ENCODE measurements around the gene FOXP1.

- TF ChIP-seq CTCF (IDR thresholded peaks at IDR 0.05; ENCODE audit: low read depth, low read length) (no peak), EZH2phosphoT487 (IDR thresholded peaks at IDR 0.05; ENCODE audit: low read depth) (no peak)
Observed at GRCh38 chr3:70980646-70981170, 602.8 kb downstream of the FOXP1 start.

All from OCI-LY3 (cell line).